HEK293T (cell line): ENCODE measurements around the gene RGPD5.
"Not testable (repeated sequence)": the region's sequence is repeated elsewhere in the genome, so short reads cannot be mapped to it uniquely, and the experiment has no call there.

Experiments used
- ARNT ChIP-seq: fragments of 450-650 bp; IDR thresholded peaks from 2 replicates; pipeline ENCODE4 v1.6.1; 2017; ENCODE audit warnings: mild to moderate bottlenecking
- BHLHE40 ChIP-seq: fragments of 450-650 bp; IDR thresholded peaks from 2 replicates; pipeline ENCODE4 v1.6.1; 2016; ENCODE audit warnings: mild to moderate bottlenecking, moderate library complexity, borderline replicate concordance
- ELF4 ChIP-seq: fragments of 450-650 bp; IDR thresholded peaks from 2 replicates; pipeline ENCODE4 v1.6.1; 2017; ENCODE audit warnings: antibody characterized with exemption
- FOXA1 ChIP-seq: fragments of 450-650 bp; IDR thresholded peaks from 2 replicates; pipeline ENCODE4 v1.6.1; 2016; ENCODE audit warnings: mild to moderate bottlenecking
- FOXK2 ChIP-seq: fragments of 450-650 bp; IDR thresholded peaks from 2 replicates; pipeline ENCODE4 v1.6.1; 2016; ENCODE audit warnings: mild to moderate bottlenecking
- FOXM1 ChIP-seq: fragments of 450-650 bp; IDR thresholded peaks from 2 replicates; pipeline ENCODE4 v1.6.1; 2017; ENCODE audit warnings: mild to moderate bottlenecking, borderline replicate concordance
- HDGF ChIP-seq: fragments of 450-650 bp; IDR thresholded peaks from 2 replicates; pipeline ENCODE4 v1.6.1; 2017; ENCODE audit warnings: antibody characterized with exemption, borderline replicate concordance
- PKNOX1 ChIP-seq: fragments of 450-650 bp; IDR thresholded peaks from 2 replicates; pipeline ENCODE4 v1.6.1; 2016
- SP1 ChIP-seq: fragments of 450-650 bp; IDR thresholded peaks from 2 replicates; pipeline ENCODE4 v1.6.1; 2017
- SUZ12 ChIP-seq: fragments of 450-650 bp; IDR thresholded peaks from 2 replicates; pipeline ENCODE4 v1.6.1; 2016; ENCODE audit warnings: mild to moderate bottlenecking
- TARDBP ChIP-seq: fragments of 450-650 bp; IDR thresholded peaks from 2 replicates; pipeline ENCODE4 v1.6.1; 2016
- ZNF384 ChIP-seq: fragments of 450-650 bp; IDR thresholded peaks from 2 replicates; pipeline ENCODE4 v1.6.1; 2016

GRCh38 chr2:109876625-109877024 lies 82.5 kb downstream of the RGPD5 start:
- TF ChIP-seq FOXA1, TARDBP, ELF4, ARNT, FOXM1, SP1, SUZ12, BHLHE40, ZNF384, FOXK2, PKNOX1, HDGF: not testable (repeated sequence)
